Amniotic epithelial cell (primary cell): ENCODE data around the gene TMEM165.

Experiments
- DNase-seq: peaks from one replicate; pipeline ENCODE4 v3.0.0-alpha.2; 2010; ENCODE audit warnings: low read depth

The TMEM165 gene

DNA sequence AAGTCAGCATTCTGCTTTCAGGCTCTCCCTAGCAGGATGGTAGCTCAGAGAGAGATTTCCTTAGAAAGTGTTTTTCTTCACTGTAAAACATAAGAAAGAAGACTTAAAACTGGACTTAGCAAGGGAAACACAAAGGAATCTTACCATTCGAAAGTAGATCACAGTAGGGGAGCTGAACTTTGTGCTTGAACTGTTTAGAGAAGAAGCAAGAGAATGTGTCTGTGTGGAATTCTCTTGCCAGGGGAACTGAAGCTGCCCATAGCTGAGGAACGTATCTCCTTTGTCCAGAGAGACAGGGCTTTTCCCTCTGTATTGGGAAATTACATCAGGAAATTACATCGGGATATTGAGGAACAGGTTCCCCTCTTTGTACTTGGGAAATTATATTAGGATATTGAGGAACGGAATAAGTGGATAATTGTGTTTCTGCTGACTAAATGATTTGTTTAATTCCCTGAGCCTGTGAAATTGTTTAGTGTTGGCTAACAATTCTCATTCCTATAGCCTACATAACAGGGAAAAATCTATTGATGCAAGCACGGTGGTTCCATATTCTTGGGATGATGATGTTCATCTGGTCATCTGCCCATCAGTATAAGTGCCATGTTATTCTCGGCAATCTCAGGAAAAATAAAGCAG lies 28.6 kb upstream of the TMEM165 start:
- no peak for DNase-seq

DNA sequence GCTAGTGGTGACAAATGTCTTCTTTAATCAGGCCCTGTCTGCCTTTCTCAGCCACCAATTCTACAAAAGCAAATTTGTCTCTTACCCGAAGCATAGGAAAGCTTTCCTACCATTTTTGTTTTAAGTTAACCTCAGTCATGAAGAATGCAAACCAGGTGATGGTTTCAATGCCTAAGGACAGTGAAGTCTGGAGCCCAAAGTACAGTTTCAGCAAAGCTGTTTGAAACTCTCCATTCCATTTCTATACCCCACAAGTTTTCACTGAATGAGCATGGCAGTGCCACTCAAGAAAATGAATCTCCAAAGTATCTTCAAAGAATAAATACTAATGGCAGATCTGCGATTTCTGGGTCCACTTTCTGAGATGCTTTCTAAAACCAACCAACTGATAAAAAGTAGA lies 25.8 kb upstream of the TMEM165 start:
- DNase-seq: no peak

DNA sequence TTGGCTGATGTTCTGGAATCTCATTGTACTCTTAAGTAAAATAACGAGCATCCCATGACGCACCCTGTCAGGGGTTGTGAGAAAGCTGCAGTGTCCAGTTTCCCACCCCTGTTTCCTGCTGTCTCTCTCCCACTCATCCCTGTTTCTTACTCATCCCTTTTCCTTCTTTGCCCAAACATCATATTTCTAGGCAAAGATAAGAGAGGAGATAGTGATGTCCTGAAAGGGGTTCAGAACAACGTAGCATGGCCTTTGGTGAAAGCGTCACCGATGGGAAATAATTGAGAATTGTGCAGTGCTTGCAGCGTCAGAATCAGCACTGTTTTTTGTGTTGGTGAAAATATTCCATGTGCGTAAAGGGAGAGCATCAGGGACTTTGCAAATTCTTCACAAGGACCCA lies 23.5 kb upstream of the TMEM165 start:
- peak; percentile 68 for DNase-seq

DNA sequence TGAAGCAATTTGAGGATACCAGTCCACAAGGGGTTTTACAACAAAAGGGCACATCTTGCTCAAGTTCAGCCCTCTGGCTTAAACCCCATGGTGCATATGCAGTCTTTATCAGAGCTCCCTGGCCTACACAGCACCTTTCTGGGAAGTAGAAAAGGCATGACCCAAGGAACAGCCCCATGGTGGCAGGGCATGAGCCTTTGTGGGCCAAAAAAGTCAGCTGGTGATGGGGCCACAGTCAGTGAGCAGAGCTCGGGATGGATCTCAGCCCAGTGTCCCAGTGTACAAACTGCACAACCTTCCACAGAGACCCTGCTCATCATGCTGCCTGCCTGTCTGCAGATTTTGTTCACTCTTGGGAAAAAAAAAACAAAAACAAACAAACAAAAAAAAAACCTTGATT lies 22.3 kb upstream of the TMEM165 start:
- no peak for DNase-seq

DNA sequence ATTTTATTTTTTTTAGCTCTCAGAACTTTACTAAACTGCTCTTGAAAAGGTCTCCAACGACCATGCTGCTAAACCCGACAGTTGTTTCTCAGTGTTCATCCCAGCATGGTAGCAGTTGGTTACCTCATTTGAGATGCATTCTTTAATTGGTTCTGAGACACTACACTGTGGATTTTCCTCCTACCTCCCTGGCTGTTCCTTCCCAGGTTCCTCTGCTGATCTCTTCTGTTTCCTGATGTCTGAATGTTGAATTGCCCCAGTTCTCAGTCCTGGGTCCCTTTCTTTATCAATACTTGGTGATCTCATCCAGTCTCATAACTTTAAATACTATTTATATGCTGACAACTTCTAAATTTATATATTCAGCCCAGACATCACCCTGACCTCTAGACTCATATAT lies 19.1 kb upstream of the TMEM165 start:
- no peak for DNase-seq

DNA sequence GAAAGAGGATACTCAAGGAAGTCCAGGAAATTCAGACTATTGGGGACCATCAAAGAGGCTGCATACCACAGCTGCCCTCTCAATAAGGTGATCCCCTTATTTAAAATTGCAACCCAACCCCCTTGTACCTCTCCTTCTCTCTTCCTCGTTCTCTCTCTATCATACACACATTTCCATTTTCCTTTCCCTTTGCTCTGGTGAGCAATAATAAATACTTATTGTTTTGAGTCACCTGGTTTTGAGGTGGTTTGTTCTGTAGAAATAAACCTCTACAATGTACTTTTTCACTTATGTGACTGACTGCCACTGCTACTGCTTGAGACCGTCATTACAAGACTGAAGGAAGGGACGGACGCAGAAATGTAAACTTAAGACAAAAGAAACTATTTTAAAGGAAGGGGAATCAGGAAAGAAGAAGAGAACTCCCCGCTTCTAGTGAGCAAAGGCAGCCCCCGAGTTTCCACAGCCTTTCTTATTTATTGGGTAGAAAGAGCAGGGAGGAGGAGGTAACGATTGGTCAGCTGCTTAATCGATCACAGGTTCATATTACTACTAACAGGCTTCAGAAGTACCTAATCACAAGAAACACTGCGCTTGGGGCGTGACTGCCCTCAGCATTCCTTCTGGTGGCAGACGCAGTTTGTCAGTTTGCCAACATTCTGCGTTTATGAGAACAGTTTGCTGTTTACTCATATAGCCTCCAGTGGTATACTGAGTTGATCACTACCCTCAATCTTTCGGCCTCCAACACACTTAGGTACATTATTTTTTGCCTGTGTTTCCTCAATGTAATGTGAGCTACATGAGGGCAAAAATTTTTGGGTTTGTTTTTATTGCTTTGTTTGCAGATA lies 16.9 kb upstream of the TMEM165 start:
- no peak for DNase-seq

DNA sequence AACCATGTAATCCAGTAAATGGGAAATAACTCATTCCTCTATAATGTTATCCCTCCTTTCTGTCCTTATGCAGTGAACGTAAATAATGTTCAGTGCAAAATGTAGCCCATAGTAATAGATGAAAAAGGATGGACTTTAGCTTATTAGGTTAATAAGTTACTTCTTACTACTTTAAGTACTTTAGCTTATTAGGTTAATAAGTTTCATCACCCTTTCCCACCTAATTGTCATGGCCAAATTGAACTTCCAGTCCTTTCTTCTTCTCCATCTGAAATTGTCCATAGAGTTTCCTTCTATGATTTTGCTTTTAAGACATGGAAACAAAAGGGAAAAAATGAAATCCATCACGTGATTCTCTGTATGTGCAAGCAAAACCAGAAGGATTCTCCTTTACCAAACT lies 15.2 kb upstream of the TMEM165 start:
- no peak for DNase-seq

DNA sequence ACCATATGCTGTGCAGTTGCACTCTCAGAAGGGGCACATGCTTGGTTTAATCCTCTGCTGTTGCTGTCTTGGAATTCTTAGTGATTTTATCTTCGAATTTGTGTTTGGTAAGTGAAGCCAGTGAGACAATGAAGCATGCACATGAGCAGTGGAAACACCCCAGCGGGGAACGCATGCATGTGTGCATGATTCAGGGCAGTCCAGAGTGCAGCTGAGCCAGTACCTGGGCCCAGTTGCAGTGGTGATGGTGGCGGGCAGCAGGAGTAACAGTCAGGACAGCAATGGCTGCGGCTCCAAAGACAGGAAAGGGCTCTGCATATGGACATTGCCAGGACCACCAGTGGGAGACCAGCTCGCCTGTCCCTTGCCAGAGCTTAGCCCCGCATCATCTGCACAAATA lies 14.3 kb upstream of the TMEM165 start:
- no peak for DNase-seq

DNA sequence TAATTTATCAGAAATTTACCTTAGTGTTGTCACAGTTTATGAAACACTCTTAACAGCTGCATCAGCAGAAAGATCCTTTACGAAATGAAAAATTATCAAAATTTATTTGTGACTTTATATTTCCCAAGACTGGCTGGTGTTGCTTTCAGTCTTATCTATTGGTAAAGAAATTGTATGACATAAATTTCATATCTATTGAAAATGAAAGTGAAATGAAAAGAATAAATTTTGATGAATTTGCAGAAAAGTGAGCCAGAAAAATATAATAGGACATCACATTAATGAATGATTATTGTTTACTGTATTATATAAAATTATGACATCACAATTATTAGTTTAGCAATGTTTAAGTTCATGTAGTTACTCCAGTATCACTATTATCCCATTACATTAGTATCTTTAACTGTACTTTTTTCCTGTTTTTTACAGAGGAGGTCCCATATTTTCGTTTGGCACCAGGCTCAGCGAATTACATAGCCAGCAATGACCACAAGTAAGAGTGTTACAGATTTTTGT lies 13.2 kb upstream of the TMEM165 start:
- no peak for DNase-seq

DNA sequence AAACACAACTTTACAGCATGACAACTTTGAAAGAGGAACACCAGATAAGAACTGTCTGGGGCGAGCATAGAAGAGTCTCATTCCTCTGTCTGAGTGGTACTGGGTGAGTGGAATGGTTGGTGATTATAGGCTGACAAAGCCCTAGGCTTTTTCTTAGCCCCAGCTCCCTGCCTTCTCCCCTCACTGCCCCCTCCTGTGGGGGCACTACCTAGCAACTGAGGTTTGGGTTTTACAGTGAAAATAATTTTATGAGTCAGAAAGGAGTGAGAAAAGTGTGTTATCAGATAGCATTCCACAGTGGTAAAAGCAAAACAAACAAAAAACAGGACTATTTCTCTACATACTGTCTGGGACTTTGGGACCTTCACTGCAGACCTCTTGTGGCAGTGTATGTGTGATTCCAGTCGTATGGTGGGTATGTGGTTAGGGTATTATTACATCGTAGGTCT lies 10.5 kb upstream of the TMEM165 start:
- peak; percentile 61 for DNase-seq

DNA sequence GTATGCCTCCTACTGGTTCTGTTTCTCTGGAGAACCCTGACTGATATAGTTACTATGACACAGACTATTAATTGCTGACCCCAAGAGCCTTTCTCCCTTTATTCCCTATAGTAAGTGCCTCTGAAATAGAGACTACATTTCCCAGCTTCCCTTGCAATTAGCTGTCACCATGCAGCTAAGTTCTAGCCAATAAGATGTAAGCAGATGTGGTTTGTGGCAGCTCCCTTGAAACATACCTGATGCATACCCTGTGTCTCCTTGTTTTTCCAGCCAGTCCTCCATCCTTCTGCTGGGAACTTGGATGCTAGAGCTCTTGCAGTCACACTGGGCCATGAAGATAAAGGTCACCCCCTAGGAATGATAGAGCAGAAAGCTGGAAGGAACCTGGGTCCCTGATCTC lies 9.7 kb upstream of the TMEM165 start:
- DNase-seq: peak; percentile 63

DNA sequence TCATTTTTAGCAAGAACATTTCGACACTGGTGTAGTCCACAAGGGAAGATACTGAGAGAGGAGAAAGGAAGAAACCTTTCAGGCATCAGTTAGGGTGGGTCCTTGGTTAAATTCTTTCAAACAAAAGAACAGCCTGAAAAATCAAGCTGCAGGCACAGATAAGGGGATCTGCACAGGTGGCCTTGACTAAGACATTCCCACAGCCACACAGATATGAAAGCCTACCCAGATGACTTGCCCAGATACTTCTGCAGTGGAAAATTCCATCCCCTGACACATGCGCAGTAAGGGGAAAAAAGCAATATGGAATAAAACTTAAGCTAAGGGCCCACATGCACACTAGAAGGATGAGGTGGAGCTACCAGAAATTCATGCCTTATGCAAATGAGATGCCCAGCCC lies 8.9 kb upstream of the TMEM165 start:
- no peak for DNase-seq

DNA sequence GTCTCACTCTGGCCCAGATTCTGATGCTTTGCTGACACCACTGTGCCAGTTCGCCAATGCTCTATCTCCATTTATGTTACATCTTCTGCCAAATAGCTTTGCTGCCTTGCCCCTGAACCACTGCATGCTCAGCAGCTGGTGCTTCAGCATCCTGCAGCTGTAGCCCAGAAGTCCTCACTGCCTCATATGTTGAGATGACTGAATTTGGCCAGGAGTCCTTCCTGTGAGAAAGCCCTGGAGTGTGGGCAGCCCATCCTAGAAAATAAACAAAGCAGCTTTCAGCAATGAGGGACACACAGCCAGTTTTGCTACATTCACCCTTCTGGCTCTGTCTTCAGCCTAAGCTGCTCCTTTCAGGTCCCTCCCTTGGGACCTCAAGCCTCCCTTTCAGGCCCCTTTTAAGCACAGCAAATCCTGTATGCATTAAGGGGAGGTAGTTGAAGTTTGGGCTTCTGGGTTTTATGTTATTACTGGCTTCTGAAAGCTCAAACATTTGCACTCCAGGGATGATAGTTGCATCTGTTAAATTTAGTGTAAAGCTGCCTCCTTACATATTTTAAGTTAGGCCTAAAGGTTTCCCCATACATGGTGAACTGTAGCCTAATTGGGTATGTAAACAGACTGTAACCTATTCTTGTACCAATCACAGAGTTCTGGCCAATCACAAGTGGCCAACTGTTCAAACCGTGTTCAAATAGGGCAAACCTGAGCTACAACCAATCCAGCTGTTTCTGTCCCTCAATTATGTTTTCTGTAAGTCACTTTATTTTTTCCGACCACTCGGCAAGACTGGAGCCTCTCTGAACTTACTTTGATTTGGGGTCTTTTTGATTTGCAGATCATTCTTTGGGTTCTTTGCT lies 2.1 kb upstream of the TMEM165 start:
- no peak for DNase-seq

DNA sequence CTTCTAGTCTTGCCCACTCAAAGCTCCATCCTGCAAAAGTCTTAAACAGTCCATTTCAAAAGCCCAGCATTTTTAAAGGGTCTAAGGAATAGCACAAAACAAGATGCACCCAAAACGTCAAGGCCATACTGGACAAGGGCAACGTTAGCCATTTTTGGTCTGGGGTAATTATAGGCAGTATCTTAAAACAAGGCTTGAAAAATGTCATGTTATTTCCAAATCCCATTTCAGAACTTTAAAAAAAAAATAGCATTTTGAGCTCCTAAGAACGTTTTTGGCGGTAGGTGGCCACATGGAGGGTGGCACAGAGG lies 584 bp upstream of the TMEM165 start:
- DNase-seq: no peak

DNA sequence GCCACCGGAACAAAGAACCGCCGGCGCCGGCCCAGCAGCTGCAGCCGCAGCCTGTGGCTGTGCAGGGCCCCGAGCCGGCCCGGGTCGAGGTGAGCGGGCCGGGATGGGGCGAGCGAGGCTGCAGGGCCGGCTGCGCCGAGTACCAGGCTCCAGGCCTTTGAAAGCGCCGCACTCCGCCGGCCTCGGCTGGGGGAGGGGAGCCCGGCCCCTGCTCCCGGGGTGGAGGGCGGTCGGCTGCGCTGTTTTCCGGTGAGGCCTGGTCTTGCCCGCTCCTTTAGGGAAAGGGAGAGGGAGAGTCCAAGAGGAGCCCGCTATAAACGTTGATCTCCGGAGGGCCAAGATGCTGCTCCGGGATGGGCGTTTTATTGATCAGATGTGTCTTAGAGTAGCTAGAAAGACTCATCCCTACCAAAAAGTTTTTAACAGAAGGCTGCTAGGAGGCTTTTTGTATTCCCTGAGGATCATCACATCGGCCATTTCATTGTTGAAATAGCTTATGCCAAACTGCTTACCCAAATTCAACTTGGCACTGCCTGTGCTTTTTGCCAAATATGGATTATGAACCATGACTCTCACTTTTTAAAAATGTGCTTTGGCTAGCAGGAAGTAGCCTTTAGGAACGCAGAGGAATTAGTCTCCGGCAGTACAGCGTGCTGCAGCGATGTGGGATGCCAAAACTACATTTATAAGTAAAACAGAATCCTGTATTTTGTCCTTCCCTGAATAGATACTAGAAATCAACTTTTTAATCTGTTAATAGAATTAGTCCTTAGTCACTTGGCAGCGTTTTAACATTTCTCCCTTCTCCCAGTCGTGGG lies 760 bp downstream of the TMEM165 start:
- DNase-seq: peak; percentile 38

DNA sequence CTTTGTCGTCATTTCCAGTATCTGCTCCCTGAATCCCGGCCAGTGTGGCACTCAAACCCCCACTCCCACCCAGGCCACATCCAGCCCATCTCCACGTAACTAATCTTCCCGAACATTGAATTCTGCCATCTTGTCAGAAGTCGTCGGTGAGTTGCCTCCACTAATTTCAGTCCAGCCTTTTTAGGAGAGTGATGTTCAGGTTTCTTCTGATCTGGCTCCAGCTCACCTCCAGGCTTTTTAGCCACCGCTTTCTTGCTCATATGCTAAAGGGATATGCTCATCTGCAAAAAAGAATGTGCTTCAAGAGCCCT lies 1.3 kb downstream of the TMEM165 start:
- peak; percentile 25 for DNase-seq

DNA sequence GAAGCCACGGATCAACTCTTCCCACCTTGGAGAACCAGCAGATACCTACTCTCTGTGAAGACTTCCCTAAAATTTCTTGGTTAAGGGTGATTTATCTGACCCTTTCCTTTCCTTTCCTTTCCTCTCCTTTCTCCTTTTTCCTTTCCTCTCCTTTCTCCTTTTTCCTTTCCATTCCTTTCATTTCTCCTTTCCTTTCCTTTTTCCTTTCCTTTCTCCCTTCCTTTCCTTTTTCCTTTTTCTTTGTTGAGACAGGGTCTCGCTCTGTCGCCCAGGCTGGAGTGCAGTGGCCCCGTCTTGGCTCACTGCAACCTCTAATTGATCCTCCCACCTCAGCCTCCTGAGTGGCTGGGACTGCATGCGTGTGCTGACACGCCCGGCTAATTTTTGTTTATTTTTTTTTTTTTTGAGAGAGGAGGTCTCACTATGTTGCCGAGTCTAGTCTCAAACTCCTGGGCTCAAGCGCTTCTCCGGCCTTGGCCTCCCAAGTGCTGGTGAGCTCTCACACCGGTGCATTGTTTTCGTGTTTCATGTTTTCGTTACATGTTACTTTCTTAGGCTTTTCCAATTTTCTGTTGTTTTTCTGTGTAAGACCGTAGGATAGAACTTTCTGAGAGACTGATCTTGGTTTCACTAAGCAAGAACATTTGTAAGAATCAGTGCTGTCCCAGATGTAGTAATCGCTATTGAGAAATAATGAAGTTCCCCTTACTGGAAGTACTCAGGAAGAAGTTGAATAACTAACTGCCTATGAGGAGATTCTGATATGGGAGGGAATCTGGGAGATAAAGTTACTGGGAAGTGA lies 2.0 kb downstream of the TMEM165 start:
- peak; percentile 95 for DNase-seq

DNA sequence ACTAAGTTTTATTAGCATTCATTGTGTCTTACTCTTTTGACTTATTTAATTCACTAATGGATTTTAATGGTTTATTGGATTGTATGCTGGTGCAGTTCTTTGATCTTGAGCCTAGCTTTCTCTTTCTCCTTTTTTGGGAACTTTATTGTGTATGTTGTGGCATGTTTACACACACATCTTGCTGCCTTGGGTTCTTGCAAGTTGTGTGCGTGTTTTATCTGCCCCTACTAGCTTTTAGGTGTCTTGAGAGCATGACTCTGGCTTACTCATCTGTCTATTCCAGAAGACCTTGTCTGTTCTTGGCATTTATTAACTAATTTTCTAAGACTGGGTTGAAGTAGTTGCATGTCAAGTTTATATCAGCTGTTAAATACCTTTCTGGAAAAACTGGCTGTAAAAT lies 2.7 kb downstream of the TMEM165 start:
- peak; percentile 73 for DNase-seq

DNA sequence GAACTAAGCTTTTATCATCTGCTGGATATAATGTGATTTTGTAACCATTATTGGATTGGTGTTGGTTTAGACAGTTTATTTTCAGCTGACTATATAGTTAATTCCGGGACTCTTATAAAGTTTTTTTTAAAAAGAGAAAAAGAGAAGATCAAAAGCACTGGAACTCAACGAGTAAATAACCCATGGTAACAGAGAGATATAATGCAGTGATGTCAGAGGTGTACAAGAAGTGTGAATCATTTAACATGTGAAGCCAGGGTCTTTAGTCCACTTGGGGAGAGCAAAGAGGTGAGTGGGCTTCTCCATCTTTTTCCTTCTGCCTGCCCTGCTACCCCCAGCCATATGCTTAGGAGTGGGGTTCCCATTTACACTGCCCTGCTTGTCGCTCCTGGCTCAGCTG lies 3.2 kb downstream of the TMEM165 start:
- DNase-seq: peak; percentile 42

DNA sequence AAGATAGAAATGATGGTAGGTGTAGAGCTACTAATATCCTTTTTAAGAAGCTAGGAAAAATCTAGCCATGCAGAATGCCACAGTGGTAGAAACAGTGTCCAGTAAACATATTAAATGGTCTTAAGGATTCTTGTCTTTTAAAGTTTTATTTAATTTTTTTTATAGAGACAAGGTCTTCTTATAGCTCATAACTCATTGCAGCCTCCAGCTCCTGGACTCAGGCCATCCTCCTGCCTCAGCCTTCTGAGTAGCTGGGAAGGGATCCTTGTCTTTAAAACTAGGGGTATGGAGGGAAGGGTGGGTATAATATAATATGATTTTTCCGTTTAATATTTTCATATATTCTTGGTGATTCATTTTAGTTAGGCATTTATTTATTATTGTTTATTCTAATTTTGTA lies 3.8 kb downstream of the TMEM165 start:
- DNase-seq: no peak

DNA sequence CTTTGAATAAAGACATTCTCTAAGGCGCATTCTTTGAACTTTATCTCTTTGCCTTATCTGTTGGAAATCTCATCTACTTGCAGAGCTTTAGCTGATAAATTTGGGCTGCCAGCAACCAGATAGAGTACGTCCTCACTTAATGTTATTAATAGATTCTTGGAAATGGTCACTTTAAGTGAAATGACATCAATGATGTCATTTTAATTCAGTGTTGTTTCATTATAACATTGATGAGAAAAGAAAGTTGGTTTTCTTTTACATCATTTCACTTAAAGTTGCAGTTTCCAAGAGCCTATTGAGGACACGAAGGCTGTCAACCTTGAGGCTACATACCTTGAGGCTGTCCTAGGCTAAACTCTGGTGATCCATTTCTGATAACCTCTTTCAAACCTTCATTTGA lies 9.3 kb downstream of the TMEM165 start:
- DNase-seq: no peak
